HepG2 (cell line): Measurements from ENCODE around the gene RNU7-1.
A peak's percentile ranks its signal among the peaks of the same experiment; 100 is the strongest.

Source experiments
- EZH2 ChIP-seq: conservative IDR thresholded peaks from 2 replicates; pipeline ENCODE4 v1.6.1; 2012; ENCODE audit warnings: mild to moderate bottlenecking, low read depth, low read length, moderate library complexity
- FOXM1 ChIP-seq: sonication (generic); formaldehyde crosslinking; IDR thresholded peaks from 2 replicates; pipeline ENCODE4 v1.5.0; 2020; ENCODE audit warnings: missing genetic modification reagents
- SMARCC2 ChIP-seq: fragments of 450-650 bp; IDR thresholded peaks from 2 replicates; pipeline ENCODE4 v1.6.1; 2017; ENCODE audit warnings: antibody characterized with exemption, mild to moderate bottlenecking
- SUZ12 ChIP-seq: fragments of 150-350 bp; IDR thresholded peaks from 2 replicates; pipeline ENCODE4 v1.6.1; 2014; ENCODE audit warnings: low read depth, low read length
- TCF7L2 ChIP-seq: IDR thresholded peaks from 2 replicates; pipeline ENCODE4 v1.6.1; 2011; ENCODE audit warnings: mild to moderate bottlenecking, low read depth, low read length, moderate library complexity
- ZFP1 ChIP-seq: IDR thresholded peaks from 2 replicates; pipeline ENCODE4 v1.6.1; 2016
- ZFX ChIP-seq: sonication (generic); formaldehyde crosslinking; IDR thresholded peaks from 2 replicates; pipeline ENCODE4 v1.4.0; 2020; ENCODE audit warnings: mild to moderate bottlenecking, low read depth, missing genetic modification reagents, moderate library complexity
- ZNF737 ChIP-seq: sonication (generic); formaldehyde crosslinking; IDR thresholded peaks from 2 replicates; pipeline ENCODE4 v1.5.0; 2020; ENCODE audit warnings: missing genetic modification reagents, mild to moderate bottlenecking, borderline replicate concordance
- TF ChIP-seq, protein P1 (sequence below): sonication (generic); formaldehyde crosslinking; IDR thresholded peaks from 2 replicates; pipeline ENCODE4 v1.5.0; 2020; ENCODE audit warnings: mild to moderate bottlenecking, missing genetic modification reagents, moderate library complexity
- TF ChIP-seq, protein P2 (sequence below): sonication (generic); formaldehyde crosslinking; IDR thresholded peaks from 2 replicates; pipeline ENCODE4 v1.4.0; 2020; ENCODE audit warnings: mild to moderate bottlenecking, missing genetic modification reagents
- TF ChIP-seq, protein P3 (sequence below): sonication (generic); formaldehyde crosslinking; IDR thresholded peaks from 2 replicates; pipeline ENCODE4 v1.4.0; 2020; ENCODE audit warnings: mild to moderate bottlenecking, low read depth, missing genetic modification reagents

DNA sequence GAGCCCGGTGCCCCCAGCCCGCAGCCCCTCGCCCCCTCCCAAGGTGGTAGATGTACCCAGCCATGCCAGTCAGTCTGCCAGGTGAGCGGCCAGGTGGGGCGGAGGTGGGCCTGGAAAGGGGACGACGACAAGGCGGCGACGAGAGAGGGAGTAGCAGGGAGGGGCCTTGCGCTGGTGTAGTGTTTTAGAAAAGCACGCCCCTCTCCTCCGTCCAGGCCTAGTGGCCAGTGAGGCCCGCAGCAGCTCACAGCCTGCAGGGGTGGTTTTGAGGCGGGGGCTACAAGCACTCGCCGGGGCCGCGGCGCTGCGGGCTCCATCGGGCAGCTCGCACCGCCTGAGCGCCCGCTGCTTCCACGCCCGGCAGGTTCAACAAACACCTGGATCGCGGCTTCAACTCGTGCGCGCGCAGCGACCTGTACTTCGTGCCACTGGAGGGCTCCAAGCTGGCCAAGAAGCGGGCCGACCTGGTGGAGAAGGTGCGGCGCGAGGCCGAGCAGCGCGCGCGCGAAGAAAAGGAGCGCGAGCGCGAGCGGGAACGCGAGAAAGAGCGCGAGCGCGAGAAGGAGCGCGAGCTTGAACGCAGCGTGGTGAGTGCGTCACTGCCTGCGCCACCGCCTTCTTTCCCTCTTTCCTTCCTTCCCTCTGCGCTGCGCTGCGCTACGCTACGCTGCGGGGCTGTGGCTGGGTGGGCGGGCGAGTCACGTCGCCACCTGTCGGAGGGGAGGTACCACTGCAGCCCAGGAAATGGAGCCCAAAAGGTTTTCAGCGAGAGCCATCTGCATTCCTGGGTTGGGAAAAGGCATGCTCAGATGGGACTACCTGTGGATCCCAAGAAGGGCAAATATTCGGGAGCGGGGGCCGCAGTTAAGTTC is 5.9 kb upstream of the RNU7-1 start:
- TF ChIP-seq, protein P1, sequence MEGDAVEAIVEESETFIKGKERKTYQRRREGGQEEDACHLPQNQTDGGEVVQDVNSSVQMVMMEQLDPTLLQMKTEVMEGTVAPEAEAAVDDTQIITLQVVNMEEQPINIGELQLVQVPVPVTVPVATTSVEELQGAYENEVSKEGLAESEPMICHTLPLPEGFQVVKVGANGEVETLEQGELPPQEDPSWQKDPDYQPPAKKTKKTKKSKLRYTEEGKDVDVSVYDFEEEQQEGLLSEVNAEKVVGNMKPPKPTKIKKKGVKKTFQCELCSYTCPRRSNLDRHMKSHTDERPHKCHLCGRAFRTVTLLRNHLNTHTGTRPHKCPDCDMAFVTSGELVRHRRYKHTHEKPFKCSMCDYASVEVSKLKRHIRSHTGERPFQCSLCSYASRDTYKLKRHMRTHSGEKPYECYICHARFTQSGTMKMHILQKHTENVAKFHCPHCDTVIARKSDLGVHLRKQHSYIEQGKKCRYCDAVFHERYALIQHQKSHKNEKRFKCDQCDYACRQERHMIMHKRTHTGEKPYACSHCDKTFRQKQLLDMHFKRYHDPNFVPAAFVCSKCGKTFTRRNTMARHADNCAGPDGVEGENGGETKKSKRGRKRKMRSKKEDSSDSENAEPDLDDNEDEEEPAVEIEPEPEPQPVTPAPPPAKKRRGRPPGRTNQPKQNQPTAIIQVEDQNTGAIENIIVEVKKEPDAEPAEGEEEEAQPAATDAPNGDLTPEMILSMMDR (CRISPR knock-in tag), result peak; percentile 99
- TF ChIP-seq, protein P2, sequence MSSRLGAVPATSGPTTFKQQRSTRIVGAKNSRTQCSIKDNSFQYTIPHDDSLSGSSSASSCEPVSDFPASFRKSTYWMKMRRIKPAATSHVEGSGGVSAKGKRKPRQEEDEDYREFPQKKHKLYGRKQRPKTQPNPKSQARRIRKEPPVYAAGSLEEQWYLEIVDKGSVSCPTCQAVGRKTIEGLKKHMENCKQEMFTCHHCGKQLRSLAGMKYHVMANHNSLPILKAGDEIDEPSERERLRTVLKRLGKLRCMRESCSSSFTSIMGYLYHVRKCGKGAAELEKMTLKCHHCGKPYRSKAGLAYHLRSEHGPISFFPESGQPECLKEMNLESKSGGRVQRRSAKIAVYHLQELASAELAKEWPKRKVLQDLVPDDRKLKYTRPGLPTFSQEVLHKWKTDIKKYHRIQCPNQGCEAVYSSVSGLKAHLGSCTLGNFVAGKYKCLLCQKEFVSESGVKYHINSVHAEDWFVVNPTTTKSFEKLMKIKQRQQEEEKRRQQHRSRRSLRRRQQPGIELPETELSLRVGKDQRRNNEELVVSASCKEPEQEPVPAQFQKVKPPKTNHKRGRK (CRISPR knock-in tag), result 0 out of 2 replicates have a peak, but pooled peaks have one; percentile 67
- no peak for TF ChIP-seq ZFP1 (CRISPR knock-in tag)
- TF ChIP-seq FOXM1 (CRISPR knock-in tag), result no peak
- TF ChIP-seq TCF7L2, result no peak
- TF ChIP-seq ZFX (CRISPR knock-in tag), result peak; percentile 84
- TF ChIP-seq SMARCC2, result no peak
- no peak for TF ChIP-seq EZH2
- TF ChIP-seq, protein P3, sequence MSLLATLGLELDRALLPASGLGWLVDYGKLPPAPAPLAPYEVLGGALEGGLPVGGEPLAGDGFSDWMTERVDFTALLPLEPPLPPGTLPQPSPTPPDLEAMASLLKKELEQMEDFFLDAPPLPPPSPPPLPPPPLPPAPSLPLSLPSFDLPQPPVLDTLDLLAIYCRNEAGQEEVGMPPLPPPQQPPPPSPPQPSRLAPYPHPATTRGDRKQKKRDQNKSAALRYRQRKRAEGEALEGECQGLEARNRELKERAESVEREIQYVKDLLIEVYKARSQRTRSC (CRISPR knock-in tag), result 0 out of 2 replicates have a peak, but pooled peaks have one; percentile 48
- TF ChIP-seq SUZ12, result no peak
- no peak for TF ChIP-seq ZNF737 (CRISPR knock-in tag)
